PC-3 (cell line): Measurements from ENCODE around the gene JADE3.

Experiments used
- CTCF ChIP-seq: fragments of 300-600 bp; sonication (generic); conservative IDR thresholded peaks from 2 replicates; pipeline ENCODE4 v1.5.1; 2017; ENCODE audit warnings: antibody characterized with exemption, low read depth, mild to moderate bottlenecking, low read length
- EZH2 ChIP-seq: fragments of 300-600 bp; sonication (generic); IDR thresholded peaks from one replicate; pipeline ENCODE4 v1.6.1; 2017; ENCODE audit warnings: antibody characterized with exemption, mild to moderate bottlenecking, low read length; ENCODE audit not compliant: unreplicated experiment
- EZH2phosphoT487 ChIP-seq: fragments of 300-600 bp; sonication (generic); IDR thresholded peaks from 2 replicates; pipeline ENCODE4 v1.6.1; 2018; ENCODE audit warnings: mild to moderate bottlenecking, antibody characterized with exemption, low read length, borderline replicate concordance

- TF ChIP-seq CTCF (no peak), EZH2phosphoT487 (no peak), EZH2 (no peak)
Observed at GRCh38 chrX:46959101-46959500, 46.9 kb downstream of the JADE3 start.
